H4 (cell line): ENCODE results near the gene MAGI3. TPM values are rescaled to one million over a fixed set of nuclear protein-coding genes. Genes with fewer than 3 reads are reported as not detected.

Experiments used
- DNase-seq: peaks from one replicate; pipeline ENCODE4 v3.0.0-alpha.2; 2015; ENCODE audit warnings: low spot score
- total RNA-seq: library from RNA; depleted of rRNA; stranded (reverse); fragments of >200 nt; shearing (Covaris generic); gene quantifications from 2 replicates; pipeline ENCODE4 v1.2.3, GENCODE V29; 2014; rRNA removed

The MAGI3 gene
- total RNA-seq = 3.0 and 4.1 TPM in 2 replicates

GRCh38 chr1:113389953-113390834 lies at the start of gene MAGI3:
Gene MAGI3, plus strand, starts transcription at chr1:113390515. Its CDS starts 519 bp downstream, at chr1:113391034.
- peak; percentile 95 for DNase-seq

DNA sequence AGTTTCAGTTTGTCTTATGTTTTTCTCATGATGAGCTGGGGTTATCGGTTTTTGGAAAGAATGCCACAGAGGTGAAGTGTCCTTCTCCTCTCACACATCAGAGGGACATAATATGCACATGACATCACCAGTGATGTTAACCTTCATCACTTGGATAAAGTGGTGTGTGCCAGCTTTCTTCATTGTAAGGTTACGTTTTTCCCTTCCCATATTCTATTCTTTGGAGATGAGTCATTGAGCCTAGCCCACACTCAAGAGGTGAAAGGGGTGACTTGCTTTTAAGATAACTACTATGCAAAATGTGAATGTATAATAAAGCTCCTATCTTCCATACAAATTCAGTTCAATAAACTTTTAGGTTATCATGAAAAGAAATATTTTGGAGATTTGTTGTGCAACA lies 36.7 kb upstream of the MAGI3 start:
- DNase-seq = no peak

DNA sequence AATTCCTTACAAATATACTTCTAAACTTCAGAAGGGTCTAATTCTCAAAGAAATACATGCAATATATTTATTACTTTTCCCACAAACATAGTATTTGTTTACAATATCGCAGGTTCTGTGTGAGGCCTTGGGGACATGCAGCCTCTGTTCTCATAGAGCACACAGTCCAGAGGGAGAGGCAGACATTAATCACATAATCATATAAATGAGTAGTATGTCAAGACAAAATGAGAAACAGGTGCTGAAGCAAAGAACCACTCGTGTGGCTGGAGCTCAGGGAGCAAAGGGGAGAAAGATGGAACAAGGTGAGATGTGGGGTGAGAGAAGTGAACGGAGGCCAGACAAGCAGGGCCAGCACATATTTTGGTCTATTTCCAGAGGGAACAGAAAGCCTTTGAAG lies 26.4 kb upstream of the MAGI3 start:
- no peak for DNase-seq

- no peak for DNase-seq
These were observed 21.3 kb upstream of the MAGI3 start for GRCh38 chr1:113369040-113369439.

DNA sequence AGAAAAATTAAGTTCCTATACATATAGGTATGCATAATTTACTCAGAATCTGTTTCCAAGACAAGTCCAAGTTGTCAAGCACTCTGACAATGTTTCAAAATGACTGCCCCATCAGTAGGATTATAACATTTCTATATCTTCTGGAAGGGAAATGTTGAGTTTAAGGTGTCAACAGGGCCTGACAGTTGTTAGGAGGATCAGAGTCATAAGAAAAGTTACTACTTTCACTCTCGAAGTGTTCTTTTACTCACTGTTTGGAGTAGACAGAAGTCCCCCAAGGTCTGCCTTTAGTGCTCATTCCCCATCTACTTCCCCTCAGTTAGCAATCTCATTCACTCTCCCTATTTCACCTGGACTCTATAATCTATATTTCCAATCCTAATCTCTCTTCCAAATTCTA lies 20.6 kb upstream of the MAGI3 start:
- no peak for DNase-seq

DNA sequence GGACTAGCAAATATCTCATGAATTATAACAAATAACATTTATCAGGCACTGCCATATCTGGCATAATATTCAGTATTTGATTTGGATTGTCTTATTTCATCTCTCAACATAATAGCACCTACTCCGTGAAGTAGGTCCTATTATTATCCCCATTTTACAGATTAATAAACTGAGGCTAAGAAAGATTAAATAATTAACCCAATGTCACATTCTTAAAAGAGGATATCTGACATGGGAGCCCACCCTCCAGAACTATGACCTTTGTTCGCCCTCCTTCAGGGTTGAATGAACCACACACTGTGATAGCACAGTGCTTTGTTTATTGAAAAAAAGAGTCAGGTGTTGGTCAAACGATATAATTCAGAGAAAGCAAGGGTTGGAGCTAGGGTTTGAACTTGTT lies 19.4 kb upstream of the MAGI3 start:
- DNase-seq = no peak

DNA sequence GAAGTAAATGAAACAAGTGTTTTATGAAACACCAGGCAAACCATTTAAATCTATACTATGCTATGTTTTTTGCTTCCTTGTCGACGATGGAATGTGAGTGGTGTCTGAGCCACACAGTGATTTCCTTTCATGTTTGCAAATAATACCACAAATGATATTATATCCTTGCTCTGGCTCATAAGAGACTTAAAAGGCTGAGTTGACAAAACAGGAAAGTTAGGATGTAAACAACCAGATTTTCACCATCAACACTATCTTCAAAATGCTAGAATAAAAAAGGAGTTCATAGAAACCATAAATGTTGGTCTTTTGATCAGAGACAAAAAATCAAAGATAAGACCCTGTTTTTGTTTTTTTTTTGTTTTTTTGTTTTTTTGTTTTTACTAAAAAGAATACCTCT lies 17.8 kb upstream of the MAGI3 start:
- no peak for DNase-seq

GRCh38 chr1:113373644-113374043 lies 16.7 kb upstream of the MAGI3 start:
- no peak for DNase-seq

GRCh38 chr1:113375878-113376277 lies 14.4 kb upstream of the MAGI3 start:
- no peak for DNase-seq

GRCh38 chr1:113380075-113380474 lies 10.2 kb upstream of the MAGI3 start:
- no peak for DNase-seq

- DNase-seq = no peak
These were observed 2.2 kb upstream of the MAGI3 start for GRCh38 chr1:113388017-113388620.

GRCh38 chr1:113388621-113389358 lies 1.5 kb upstream of the MAGI3 start:
- DNase-seq = peak; percentile 42

- DNase-seq = no peak
These were observed 859 bp upstream of the MAGI3 start for GRCh38 chr1:113389359-113389952.

DNA sequence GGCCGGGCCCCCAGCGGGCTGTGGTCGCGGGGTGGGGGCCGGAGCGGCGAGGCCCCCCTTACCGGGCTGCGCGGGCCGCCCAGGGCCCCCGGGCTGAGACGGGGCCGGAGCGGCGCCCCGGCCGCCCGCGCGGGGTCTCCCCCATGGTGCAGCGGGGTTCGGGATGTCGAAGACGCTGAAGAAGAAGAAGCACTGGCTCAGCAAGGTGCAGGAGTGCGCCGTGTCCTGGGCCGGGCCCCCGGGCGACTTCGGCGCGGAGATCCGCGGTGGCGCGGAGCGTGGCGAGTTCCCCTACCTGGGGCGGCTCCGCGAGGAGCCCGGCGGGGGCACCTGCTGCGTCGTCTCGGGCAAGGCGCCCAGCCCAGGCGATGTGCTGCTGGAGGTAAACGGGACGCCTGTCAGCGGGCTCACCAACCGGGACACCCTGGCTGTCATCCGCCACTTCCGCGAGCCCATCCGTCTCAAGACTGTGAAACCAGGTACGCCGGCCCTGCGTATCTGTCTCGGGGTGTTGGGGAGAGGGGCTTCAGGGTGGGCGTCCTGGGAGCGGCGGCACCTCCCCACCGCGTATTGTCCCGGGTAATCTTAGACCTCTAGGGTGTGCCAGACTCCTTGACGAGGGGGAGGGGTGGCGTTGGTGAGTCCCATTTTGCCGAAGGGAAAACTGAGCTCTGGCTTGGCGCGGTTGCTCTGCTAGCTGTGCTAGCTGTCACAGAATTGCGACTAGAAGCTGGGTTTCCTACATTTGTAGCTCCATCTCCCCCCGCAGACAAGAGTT lies 745 bp downstream of the MAGI3 start:
- DNase-seq = peak; percentile 23

DNA sequence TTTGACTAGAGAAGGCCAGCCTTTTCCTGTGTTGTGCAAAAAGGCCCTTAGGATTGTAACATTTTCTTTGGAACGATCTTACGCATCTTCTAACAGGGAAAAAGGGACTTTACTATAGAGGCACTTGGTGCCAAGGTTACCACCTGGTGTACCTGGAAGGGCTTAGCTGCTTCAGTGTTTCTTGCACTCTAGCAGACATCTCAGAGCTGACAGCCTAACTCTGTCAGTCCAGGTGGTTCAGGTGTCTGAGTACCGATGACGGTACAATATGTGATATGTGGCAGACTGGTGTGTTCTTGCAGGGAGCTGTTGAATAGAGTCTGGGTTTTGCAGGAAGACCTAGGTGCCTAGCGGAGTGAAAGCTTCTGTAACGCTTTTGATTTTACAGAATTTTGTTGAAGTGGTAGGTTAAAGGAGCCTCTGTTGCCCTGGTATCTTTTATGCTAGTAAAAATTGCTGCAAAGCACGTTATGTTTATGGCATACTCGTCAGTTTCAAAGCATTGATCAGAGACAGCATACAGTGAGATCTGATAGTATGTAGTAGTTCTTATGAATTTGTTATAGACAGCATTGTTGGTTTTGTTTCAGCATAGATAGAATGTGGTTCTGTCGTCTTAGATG lies 1.4 kb downstream of the MAGI3 start:
- DNase-seq = no peak

DNA sequence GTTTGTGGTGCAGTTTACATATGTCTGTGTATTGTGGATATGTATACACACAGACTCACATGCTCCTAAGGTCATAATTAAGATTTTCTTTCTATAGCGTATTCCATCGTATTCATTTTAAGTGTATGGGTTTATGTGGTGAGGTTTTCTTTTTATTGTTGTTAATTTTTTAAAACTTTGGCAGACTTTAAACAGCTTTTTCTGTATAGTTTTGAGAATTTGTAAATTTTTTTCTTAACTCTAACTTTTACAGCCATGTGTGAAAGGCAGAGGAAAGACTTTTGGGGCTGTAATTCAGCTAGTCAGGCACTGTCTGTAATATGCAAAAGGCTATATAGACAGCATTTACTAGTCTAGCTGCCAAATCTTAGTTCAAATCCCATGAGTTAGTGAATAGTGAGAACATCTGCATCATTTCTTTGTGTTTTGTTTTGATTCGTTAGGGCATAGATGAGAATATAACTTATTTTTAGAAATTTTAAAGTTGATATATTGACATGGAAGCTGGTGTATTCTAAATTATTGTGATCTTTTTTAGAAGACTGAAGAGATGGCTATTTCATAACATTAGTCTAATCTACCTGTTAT lies 2.3 kb downstream of the MAGI3 start:
- no peak for DNase-seq

GRCh38 chr1:113394043-113394862 lies 3.9 kb downstream of the MAGI3 start:
- DNase-seq = no peak

GRCh38 chr1:113394863-113395259 lies 4.5 kb downstream of the MAGI3 start:
- no peak for DNase-seq

GRCh38 chr1:113396102-113396501 lies 5.8 kb downstream of the MAGI3 start:
- no peak for DNase-seq

DNA sequence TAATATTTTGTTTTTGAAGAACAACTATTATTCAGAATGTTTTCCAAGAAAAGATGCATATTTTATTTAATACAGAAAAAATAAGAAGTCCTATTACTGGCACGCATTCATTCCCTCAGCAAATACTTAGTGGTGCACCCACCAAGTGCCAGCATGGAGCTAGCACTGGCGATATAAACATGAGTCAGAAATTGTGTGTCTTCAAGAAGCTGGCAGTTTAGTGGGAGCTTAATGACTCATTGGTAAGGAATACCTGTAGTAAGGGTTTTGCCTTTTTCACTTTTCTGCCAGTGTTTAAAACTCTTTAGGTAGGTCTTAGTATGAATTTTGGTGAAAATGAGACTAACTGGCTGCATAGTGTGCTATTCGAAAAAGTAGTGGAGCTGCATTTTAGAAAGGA lies 6.3 kb downstream of the MAGI3 start:
- peak; percentile 76 for DNase-seq
